ENCODE measurements around the gene PLD4. TPM values are rescaled to one million over a fixed set of nuclear protein-coding genes. Genes with fewer than 3 reads are reported as not detected.

Gene PLD4
- total and polyA plus RNA-seq, 4 experiments from 2014 or later: 0.68 TPM; not detected in 3

GRCh38 chr14:104878582-104878981 is 46.1 kb upstream of the PLD4 start:
- ChIA-PET POLR2A (ENCODE audit: partially characterized antibody) (no interaction called here), CTCF (ENCODE audit: partially characterized antibody) (no interaction called here)
- H3K4me3 Mint-ChIP-seq: no peak overlapping the region
- no peaks in the 10 kb centered on the region for H3K36me3 Mint-ChIP-seq
- H3K9me3 Mint-ChIP-seq: peaks cover 0 to 2% (median 0%) of the 10 kb centered on the region in 8 donors
- no peaks in the 10 kb centered on the region for H3K4me1 Mint-ChIP-seq
- no peak overlapping the region for H3K4me3 ChIP-seq (ENCODE audit: low read length in 2 of 2)
- intact Hi-C loops (cut with micrococcal nuclease): no loop called here
- no peaks in the 10 kb centered on the region for H3K9me3 ChIP-seq (ENCODE audit: control insufficient read depth in 1 of 2, low read length in 2 of 2)
- H3K27ac ChIP-seq (ENCODE audit: low read depth, low read length): no peak overlapping the region
- H3K27ac Mint-ChIP-seq: no peak overlapping the region
- DNase-seq: peak in 1 of 5 donors; percentile 25
- H3K27me3 ChIP-seq (ENCODE audit: insufficient read depth, low read length): no peaks in the 10 kb centered on the region
- no peaks in the 10 kb centered on the region for H3K4me1 ChIP-seq (ENCODE audit: insufficient read depth, low read length)
- H3K36me3 ChIP-seq (ENCODE audit: insufficient read depth, low read length): no peaks in the 10 kb centered on the region
- H3K27me3 Mint-ChIP-seq: no peaks in the 10 kb centered on the region

- Histone ChIP-seq H3K4me1 (ENCODE audit: insufficient read depth, low read length) (no peaks in the 10 kb centered on the region), H3K27me3 (ENCODE audit: insufficient read depth, low read length) (no peaks in the 10 kb centered on the region), H3K27ac (ENCODE audit: low read depth, low read length) (no peak overlapping the region), H3K9me3 (ENCODE audit: control insufficient read depth in 1 of 2, low read length in 2 of 2) (no peaks in the 10 kb centered on the region), H3K36me3 (ENCODE audit: insufficient read depth, low read length) (no peaks in the 10 kb centered on the region), H3K4me3 (ENCODE audit: low read length in 2 of 2) (no peak overlapping the region)
- Mint-ChIP-seq H3K4me1 (no peaks in the 10 kb centered on the region), H3K27me3 (no peaks in the 10 kb centered on the region), H3K27ac (no peak overlapping the region), H3K36me3 (no peaks in the 10 kb centered on the region), H3K9me3 (peaks cover 0 to 2% (median 0%) of the 10 kb centered on the region in 8 donors), H3K4me3 (no peak overlapping the region)
- ChIA-PET CTCF (ENCODE audit: partially characterized antibody) (no interaction called here), POLR2A (ENCODE audit: partially characterized antibody) (no interaction called here)
- no peak for DNase-seq
- intact Hi-C loops (cut with micrococcal nuclease): no loop called here
Measured at GRCh38 chr14:104879201-104879982, 45.3 kb upstream of the PLD4 start.

- Mint-ChIP-seq H3K4me1 (no peaks in the 10 kb centered on the region), H3K4me3 (no peak overlapping the region), H3K9me3 (peaks cover 0 to 2% (median 0%) of the 10 kb centered on the region in 8 donors), H3K36me3 (no peaks in the 10 kb centered on the region), H3K27me3 (no peaks in the 10 kb centered on the region), H3K27ac (no peak overlapping the region)
- CTCF ChIA-PET (ENCODE audit: partially characterized antibody): no interaction called here
- DNase-seq: peak in 1 of 5 donors; percentile 28
- POLR2A ChIA-PET (ENCODE audit: partially characterized antibody): no interaction called here
- intact Hi-C loops (cut with micrococcal nuclease): no loop called here
- Histone ChIP-seq H3K4me3 (ENCODE audit: low read length in 2 of 2) (no peak overlapping the region), H3K27ac (ENCODE audit: low read depth, low read length) (no peak overlapping the region), H3K36me3 (ENCODE audit: insufficient read depth, low read length) (no peaks in the 10 kb centered on the region), H3K4me1 (ENCODE audit: insufficient read depth, low read length) (no peaks in the 10 kb centered on the region), H3K27me3 (ENCODE audit: insufficient read depth, low read length) (no peaks in the 10 kb centered on the region), H3K9me3 (ENCODE audit: control insufficient read depth in 1 of 2, low read length in 2 of 2) (no peaks in the 10 kb centered on the region)
Measured at GRCh38 chr14:104879983-104880565, 44.6 kb upstream of the PLD4 start.

DNA sequence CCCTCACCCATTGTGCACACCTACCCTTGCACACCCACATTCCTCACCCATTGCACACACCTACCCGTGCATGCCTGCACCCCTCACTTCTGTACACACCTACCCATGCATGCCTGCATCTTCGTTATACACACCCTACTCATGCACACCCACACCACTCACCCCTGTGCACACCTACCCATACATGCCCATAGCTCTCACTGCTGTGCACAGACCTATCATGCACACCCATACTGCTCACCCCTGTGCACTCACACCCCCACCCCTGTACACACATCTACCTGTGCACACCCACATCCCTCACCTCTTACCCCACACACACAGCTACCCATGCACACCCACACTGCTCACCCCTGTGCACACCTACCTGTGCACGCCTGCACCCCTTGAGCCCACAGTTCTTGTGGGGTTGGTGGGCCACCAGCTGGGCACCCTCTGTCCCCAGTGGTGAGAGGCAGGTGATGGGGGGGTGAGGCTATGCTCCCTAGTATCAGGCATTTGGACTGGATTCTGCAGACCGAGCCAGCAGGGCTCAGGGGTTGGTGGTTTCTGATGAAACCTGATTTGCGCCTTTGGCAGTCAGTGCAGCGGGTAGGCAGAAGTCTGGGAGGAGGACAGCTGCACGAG is 44.0 kb upstream of the PLD4 start:
- H3K36me3 ChIP-seq (ENCODE audit: insufficient read depth, low read length): no peaks in the 10 kb centered on the region
- no peaks in the 10 kb centered on the region for H3K36me3 Mint-ChIP-seq
- DNase-seq: peak in 1 of 5 donors; percentile 12
- H3K4me1 ChIP-seq (ENCODE audit: insufficient read depth, low read length): no peaks in the 10 kb centered on the region
- H3K4me3 ChIP-seq (ENCODE audit: low read length in 2 of 2): no peak overlapping the region
- no peak overlapping the region for H3K4me3 Mint-ChIP-seq
- no peak overlapping the region for H3K27ac Mint-ChIP-seq
- intact Hi-C loops (cut with micrococcal nuclease): no loop called here
- H3K27me3 Mint-ChIP-seq: no peaks in the 10 kb centered on the region
- no peaks in the 10 kb centered on the region for H3K27me3 ChIP-seq (ENCODE audit: insufficient read depth, low read length)
- no peaks in the 10 kb centered on the region for H3K4me1 Mint-ChIP-seq
- H3K27ac ChIP-seq (ENCODE audit: low read depth, low read length): no peak overlapping the region
- POLR2A ChIA-PET (ENCODE audit: partially characterized antibody): no interaction called here
- no peaks in the 10 kb centered on the region for H3K9me3 ChIP-seq (ENCODE audit: control insufficient read depth in 1 of 2, low read length in 2 of 2)
- CTCF ChIA-PET (ENCODE audit: partially characterized antibody): no interaction called here
- peaks cover 0 to 2% (median 0%) of the 10 kb centered on the region in 8 donors for H3K9me3 Mint-ChIP-seq

- DNase-seq: peak in 1 of 5 donors; percentile 11
- Mint-ChIP-seq H3K27ac (no peak overlapping the region), H3K36me3 (no peaks in the 10 kb centered on the region), H3K9me3 (peaks cover 0 to 2% (median 0%) of the 10 kb centered on the region in 8 donors), H3K4me3 (no peak overlapping the region), H3K27me3 (no peaks in the 10 kb centered on the region), H3K4me1 (no peaks in the 10 kb centered on the region)
- Histone ChIP-seq H3K27me3 (ENCODE audit: insufficient read depth, low read length) (no peaks in the 10 kb centered on the region), H3K36me3 (ENCODE audit: insufficient read depth, low read length) (no peaks in the 10 kb centered on the region), H3K4me1 (ENCODE audit: insufficient read depth, low read length) (no peaks in the 10 kb centered on the region), H3K4me3 (ENCODE audit: low read length in 2 of 2) (no peak overlapping the region), H3K9me3 (ENCODE audit: control insufficient read depth in 1 of 2, low read length in 2 of 2) (no peaks in the 10 kb centered on the region), H3K27ac (ENCODE audit: low read depth, low read length) (no peak overlapping the region)
- intact Hi-C loops (cut with micrococcal nuclease): no loop called here
- CTCF ChIA-PET (ENCODE audit: partially characterized antibody): no interaction called here
- POLR2A ChIA-PET (ENCODE audit: partially characterized antibody): no interaction called here
Measured at GRCh38 chr14:104881369-104881979, 43.2 kb upstream of the PLD4 start.

- Histone ChIP-seq H3K9me3 (ENCODE audit: control insufficient read depth in 1 of 2, low read length in 2 of 2) (no peaks in the 10 kb centered on the region), H3K4me1 (ENCODE audit: insufficient read depth, low read length) (no peaks in the 10 kb centered on the region), H3K27me3 (ENCODE audit: insufficient read depth, low read length) (no peaks in the 10 kb centered on the region), H3K36me3 (ENCODE audit: insufficient read depth, low read length) (no peaks in the 10 kb centered on the region), H3K4me3 (ENCODE audit: low read length in 2 of 2) (no peak overlapping the region), H3K27ac (ENCODE audit: low read depth, low read length) (no peak overlapping the region)
- Mint-ChIP-seq H3K27me3 (no peaks in the 10 kb centered on the region), H3K4me1 (no peaks in the 10 kb centered on the region), H3K27ac (no peak overlapping the region), H3K9me3 (peaks cover 0 to 2% (median 0%) of the 10 kb centered on the region in 8 donors), H3K36me3 (no peaks in the 10 kb centered on the region), H3K4me3 (no peak overlapping the region)
- POLR2A ChIA-PET (ENCODE audit: partially characterized antibody): no interaction called here
- CTCF ChIA-PET (ENCODE audit: partially characterized antibody): no interaction called here
- intact Hi-C loops (cut with micrococcal nuclease): no loop called here
- peak in 1 of 5 donors; percentile 39 for DNase-seq
Measured at GRCh38 chr14:104882325-104882973, 42.2 kb upstream of the PLD4 start.
